ENCODE measurements around the gene C2CD3. TPM values are rescaled to one million over a fixed set of nuclear protein-coding genes. Genes with fewer than 3 reads are reported as not detected.

Gene C2CD3
- polyA plus RNA-seq, 1 donor: 19.1 TPM

GRCh38 chr11:73982595-73982989 is 188.2 kb downstream of the C2CD3 start, which contains the start of gene UCP2:
Gene UCP2, minus strand, starts transcription at chr11:73982843. Its CDS starts 4,465 bp downstream, at chr11:73978378.
- no peak for DNase-seq (ENCODE audit: low read depth)

GRCh38 chr11:73981051-73981805 is 189.6 kb downstream of the C2CD3 start:
- no peak for DNase-seq (ENCODE audit: low read depth)

DNA sequence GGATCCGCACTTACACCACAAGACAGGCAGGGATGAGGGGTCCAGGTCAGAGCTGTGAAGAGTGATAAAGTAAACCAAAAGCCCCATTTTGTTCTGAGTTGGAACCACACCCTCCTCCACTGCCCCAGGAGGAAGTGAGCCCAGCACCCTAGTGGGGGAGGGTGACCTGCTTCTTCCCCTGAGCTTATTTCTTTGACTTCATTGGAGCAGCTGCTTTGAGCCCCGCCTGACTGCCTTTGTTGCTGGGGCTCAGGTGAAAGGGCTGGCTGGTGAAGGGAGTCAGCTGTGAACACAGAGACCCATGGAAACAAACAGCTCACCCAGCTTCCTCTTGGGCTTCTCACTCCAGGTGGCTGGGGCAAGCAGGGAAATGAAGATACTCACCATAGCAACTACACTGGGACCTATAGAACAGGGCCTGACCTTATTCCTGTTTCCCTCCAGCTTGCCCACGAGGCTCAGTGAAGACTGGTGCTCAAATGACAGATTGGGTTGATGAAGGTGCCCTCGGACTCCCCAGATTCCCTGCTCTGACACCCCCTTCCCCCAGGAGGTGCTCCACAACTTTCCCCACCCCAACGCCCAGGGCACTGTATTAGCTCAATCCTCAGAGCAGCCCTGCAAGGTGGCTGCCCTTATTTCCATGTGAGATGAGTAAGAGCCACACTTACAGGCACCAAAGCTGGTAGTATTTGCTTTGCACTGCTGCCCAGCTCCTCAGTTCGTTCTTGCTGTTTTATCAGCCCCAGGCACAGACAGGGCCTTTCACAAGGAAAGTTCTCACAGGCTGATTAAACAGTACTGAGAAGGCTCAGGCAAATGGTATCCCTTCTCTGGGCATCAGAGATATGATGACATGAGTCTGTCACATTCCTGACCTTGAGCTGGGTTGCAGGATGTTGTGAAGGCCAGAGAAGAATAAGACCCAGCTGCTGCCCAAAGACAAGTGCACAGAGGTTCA is 190.5 kb downstream of the C2CD3 start:
- no peak for DNase-seq (ENCODE audit: low read depth)

- DNase-seq (ENCODE audit: low read depth): no peak
Measured at GRCh38 chr11:73978576-73979086, 192.2 kb downstream of the C2CD3 start.

- no peak for DNase-seq (ENCODE audit: low read depth)
Measured at GRCh38 chr11:73977856-73978519, 192.8 kb downstream of the C2CD3 start.

DNA sequence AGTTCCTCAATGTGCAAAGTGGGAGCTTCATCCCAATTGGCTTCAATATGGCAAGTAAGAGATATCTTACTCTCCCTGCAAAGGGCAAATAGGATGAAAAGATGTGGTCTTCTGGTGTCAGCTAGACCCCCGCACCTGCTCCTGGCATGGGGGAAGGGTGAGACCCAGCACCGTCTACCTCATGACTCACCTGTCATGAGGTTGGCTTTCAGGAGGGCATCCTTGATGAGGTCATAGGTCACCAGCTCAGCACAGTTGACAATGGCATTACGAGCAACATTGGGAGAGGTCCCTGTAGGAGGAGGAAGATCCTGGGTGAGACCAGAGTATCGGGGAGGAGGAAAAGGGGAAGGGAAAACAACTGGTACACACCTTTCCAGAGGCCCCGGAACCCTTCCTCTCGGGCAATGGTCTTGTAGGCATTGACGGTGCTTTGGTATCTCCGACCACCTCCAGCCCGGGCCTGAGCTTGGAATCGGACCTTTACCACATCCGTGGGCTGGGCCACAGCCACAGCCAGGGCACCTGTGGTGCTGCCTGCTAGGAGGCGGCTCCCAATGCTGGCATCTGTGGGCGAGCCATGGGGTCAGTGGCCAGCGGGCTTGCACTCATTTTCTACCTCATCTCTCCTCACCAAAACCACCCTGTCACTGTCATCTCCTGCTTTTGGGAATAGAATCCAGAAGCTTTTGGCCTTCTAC is 194.2 kb downstream of the C2CD3 start:
- no peak for DNase-seq (ENCODE audit: low read depth)

- no peak for DNase-seq (ENCODE audit: low read depth)
Measured at GRCh38 chr11:73975479-73975757, 195.4 kb downstream of the C2CD3 start.

DNA sequence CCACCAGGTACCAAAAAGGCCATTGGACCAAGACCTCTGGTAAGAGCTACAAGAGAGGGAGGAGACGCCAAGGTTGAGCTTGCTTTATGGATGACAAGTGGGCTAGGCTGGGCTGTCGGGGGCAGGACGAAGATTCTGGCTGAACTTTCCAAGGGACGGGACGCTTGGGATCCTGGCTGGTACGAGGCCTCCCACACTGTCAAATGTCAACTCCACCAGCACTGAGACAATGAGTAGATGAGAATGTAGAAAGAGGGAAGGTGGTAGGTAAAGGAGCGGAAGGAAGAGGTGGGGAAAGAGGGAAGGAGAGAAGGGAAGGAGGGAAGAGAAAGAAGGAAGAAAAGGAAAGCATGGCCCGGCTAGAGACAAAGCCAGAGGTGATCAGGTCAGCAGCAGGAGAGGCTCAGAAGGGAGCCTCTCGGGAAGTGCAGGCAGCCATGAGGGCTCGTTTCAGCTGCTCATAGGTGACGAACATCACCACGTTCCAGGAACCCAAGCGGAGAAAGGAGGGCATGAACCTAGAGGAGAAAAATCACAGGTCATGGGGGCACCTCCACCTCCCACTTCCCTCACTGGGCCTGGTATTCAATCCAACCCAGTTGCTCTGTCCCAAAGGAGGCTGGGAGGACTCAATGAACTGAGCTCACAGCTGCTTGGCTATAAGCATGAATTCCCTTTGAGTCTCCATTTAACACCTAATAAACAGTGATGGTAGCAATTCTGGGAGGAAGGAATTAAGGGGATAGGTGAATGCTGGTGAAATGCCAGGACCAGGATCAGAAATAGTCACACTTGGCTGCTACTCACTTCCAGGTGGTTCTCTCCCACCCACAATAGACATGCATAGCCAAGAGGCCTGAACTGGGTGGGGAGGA is 196.0 kb downstream of the C2CD3 start:
- no peak for DNase-seq (ENCODE audit: low read depth)

- no peak for DNase-seq (ENCODE audit: low read depth)
Measured at GRCh38 chr11:73972620-73973449, 198.0 kb downstream of the C2CD3 start.

DNA sequence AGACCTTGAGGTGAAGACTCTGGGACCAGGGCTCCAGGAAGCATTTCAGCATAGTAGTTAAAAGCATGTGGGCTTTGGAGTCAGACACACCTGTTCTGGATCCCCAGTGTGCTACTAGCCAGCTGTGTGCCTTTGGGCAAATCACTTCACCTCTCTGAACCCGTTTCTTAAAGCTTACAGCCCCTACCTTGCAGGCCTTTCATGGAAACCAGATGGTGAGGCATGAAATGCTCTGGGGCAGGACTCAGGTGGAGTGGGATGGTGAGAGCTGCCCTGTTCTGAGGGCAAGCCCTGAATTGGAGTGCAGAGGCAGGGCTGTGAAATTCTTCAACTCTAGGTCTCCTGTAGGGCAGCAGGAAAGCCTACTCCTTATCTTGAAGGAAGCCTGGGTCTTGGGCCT is 198.6 kb downstream of the C2CD3 start:
- DNase-seq (ENCODE audit: low read depth): no peak

DNA sequence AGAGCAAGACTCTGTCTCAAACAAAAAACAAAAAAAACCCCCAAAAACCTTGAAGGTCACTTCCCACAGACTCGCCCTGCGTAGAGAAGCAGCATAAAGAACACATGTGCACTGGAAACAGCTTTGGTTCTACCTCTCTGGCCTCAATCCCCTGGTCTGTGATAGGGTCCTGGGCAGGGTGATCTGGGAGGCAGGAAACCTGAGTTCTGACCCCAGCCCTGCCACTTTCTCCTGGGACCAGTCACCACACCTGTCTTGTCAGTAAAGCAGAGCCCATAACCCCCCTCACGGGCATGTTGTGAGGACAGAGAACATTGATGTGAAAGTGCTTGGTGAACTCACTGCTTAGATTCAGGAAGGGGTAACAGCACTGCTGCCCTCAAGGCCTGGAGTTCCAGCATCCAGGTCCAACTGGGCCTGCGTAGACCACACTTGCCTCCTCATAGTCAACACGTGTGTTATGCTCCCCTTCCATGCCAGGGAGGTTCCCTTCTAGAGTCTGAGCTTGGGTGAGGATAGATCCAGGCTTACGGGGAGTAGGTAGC is 199.6 kb downstream of the C2CD3 start:
- DNase-seq (ENCODE audit: low read depth): no peak

- DNase-seq (ENCODE audit: low read depth): no peak
Measured at GRCh38 chr11:73969991-73970800, 200.6 kb downstream of the C2CD3 start.

- DNase-seq (ENCODE audit: low read depth): no peak
Measured at GRCh38 chr11:73969091-73969490, 201.7 kb downstream of the C2CD3 start.

DNA sequence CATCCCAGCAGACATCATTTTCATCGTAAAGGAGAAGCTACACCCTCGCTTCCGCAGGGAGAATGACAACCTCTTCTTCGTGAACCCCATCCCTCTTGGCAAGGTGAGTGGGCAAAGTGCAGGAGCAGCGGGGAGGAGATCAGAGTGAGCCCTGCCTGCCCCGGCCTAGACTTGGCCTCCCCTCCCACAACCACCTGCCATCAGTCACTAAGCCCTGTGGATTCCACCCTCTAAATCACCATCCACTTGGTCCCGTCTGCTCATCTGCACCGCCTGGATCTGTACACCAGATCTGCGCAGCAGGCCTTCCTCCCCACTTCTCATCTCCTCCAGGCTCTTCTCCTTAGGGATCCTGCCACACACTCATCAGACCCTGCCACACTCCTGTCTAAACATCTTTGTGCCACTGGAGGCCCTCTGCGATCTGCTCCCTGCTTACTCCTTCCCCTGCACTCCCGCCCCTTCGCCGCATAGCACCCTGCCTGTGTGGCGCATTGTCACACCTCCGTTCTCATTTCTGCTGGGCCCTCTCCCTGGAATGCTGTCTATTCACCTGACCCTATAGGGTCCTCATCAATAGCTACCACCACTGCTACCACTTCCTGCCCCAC is 202.3 kb downstream of the C2CD3 start:
- no peak for DNase-seq (ENCODE audit: low read depth)

DNA sequence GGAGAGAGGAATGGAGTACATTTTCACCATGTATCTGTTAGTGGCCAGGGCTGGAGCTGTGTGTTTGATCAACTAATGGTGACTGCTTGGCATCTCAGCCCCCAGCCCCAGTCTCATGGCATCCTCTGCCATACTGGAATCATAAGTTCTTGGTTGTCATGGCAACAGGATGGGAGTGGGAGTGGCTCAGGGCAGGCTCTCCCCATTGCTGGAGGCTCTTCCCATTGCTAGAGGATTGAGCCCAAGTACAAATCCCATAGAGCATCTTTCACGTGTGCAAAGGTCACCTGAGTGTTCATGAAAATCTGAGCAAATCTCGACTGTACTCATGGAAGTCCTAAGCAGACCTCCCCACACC is 205.1 kb downstream of the C2CD3 start:
- DNase-seq (ENCODE audit: low read depth): no peak

DNA sequence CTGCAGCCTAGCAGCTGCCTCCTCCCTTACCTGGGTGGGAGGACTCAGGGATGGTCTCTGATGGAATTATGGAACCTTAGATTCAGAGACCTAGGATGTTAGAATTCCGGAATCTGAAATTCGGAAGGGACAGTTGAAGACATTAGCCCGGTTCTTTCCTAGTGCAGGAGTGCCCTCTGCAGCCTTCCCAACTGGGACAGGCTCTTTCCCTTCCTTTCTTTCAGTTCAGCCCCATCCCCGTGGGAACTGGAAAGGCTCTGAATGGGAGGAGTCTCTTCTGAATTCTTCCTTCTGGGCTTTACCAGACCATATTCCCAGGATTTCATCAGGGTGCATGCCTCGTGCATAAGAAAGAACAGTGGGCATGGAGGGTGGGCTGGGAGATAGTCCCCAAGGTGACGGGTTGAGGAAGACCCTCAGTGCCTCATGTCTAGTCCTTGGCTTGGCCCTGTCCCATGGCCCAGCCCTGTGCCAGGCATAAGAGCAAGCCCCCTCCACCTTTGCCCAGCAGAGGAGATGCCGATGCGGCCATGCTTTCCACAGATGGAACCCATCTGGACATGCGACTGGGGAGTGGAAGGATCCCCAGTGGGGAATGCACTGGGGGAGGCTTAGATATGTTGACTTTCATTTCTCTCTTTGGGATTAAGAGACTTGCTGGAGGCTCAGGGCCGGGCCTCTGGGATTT is 205.6 kb downstream of the C2CD3 start:
- no peak for DNase-seq (ENCODE audit: low read depth)

- no peak for DNase-seq (ENCODE audit: low read depth)
Measured at GRCh38 chr11:73963861-73964260, 206.9 kb downstream of the C2CD3 start.
